Astrocyte of the cerebellum (primary cell): ENCODE results near the gene ACTA2.

Experiments
- DNase-seq: peaks from one replicate; pipeline ENCODE4 v3.0.0-alpha.2; 2011; ENCODE audit warnings: low read depth
- H3K4me3 ChIP-seq: 2 replicates; pipeline ENCODE4 v1.5.1; 2011; ENCODE audit warnings: mild to moderate bottlenecking, low read depth, low read length, moderate library complexity
- CTCF ChIP-seq: IDR thresholded peaks from 2 replicates; pipeline ENCODE4 v1.5.1; 2012; ENCODE audit warnings: low read length, low read depth, moderate library complexity, mild to moderate bottlenecking; ENCODE audit errors: missing control alignments
- in situ Hi-C: cut with HindIII; loops from 2 replicates; pipeline ENCODE4 v1.10.0; 2017; ENCODE audit warnings: low sequenced_read_pairs

Gene ACTA2

GRCh38 chr10:88960802-88961201, 8.2 kb upstream of the ACTA2 start:
- H3K4me3 ChIP-seq, result no peak overlapping the region
- in situ Hi-C loops, result no loop called here
- TF ChIP-seq CTCF, result no peak
- DNase-seq, result no peak

GRCh38 chr10:88958721-88959120, 6.1 kb upstream of the ACTA2 start:
- no peak overlapping the region for H3K4me3 ChIP-seq
- no peak for TF ChIP-seq CTCF
- DNase-seq, result no peak
- in situ Hi-C loops, result no loop called here

GRCh38 chr10:88957381-88957780, 4.8 kb upstream of the ACTA2 start:
- in situ Hi-C loops, result no loop called here
- no peak for DNase-seq
- no peak overlapping the region for H3K4me3 ChIP-seq
- no peak for TF ChIP-seq CTCF

GRCh38 chr10:88954458-88955083, 2.0 kb upstream of the ACTA2 start:
- no peak for TF ChIP-seq CTCF
- no peak for DNase-seq
- in situ Hi-C loops, result no loop called here
- no peak overlapping the region for H3K4me3 ChIP-seq

GRCh38 chr10:88953662-88954061, 1.1 kb upstream of the ACTA2 start:
- in situ Hi-C loops, result no loop called here
- DNase-seq, result no peak
- no peak for TF ChIP-seq CTCF
- H3K4me3 ChIP-seq, result no peak overlapping the region

GRCh38 chr10:88949912-88950837, 2.4 kb downstream of the ACTA2 start:
- in situ Hi-C loops, result no loop called here
- peak overlapping the region; percentile 31 for H3K4me3 ChIP-seq
- DNase-seq, result no peak
- no peak for TF ChIP-seq CTCF
